ENCODE data around the gene FGF1. TPM values are rescaled to one million over a fixed set of nuclear protein-coding genes. Genes with fewer than 3 reads are reported as not detected.
A peak's percentile ranks its signal among the peaks of the same experiment; 100 is the strongest.

FGF1 gene
- total and polyA plus RNA-seq, 3 donors from 2014 or later, result 1.9 to 4.4 (median 2.2) TPM

- 52% methylated on average over 9 of the region's 9 CpGs for WGBS, 2 donors
- intact Hi-C loops (cut with DNase I; ENCODE audit: low total_unique reads), result no loop called here
- Histone ChIP-seq H3K9me3 (no peaks in the 10 kb centered on the region), H3K4me3 (no peak overlapping the region), H3K27ac (peak overlapping the region in 1 of 2 donors; percentile 41), H3K27me3 (no peaks in the 10 kb centered on the region), H3K36me3 (ENCODE audit: low read depth, missing control alignments) (no peaks in the 10 kb centered on the region), H3K4me1 (peaks cover 17% of the 10 kb centered on the region)
- no peak for TF ChIP-seq CTCF (IDR thresholded peaks at IDR 0.05)
- no peak for TF ChIP-seq POLR2A (IDR thresholded peaks at IDR 0.05)
- DNase-seq, result no peak
These were observed 12.7 kb upstream of the FGF1 start for GRCh38 chr5:142698447-142699183.

- Histone ChIP-seq H3K4me1 (peaks cover 17% of the 10 kb centered on the region), H3K9me3 (no peaks in the 10 kb centered on the region), H3K4me3 (no peak overlapping the region), H3K27ac (peak overlapping the region in 1 of 2 donors; percentile 41), H3K36me3 (ENCODE audit: low read depth, missing control alignments) (no peaks in the 10 kb centered on the region), H3K27me3 (no peaks in the 10 kb centered on the region)
- intact Hi-C loops (cut with DNase I; ENCODE audit: low total_unique reads), result no loop called here
- WGBS, 2 donors, result 43 to 47% methylated on average over 6 to 8 of the region's 8 CpGs
- DNase-seq, result peak; percentile 60
- TF ChIP-seq CTCF (IDR thresholded peaks at IDR 0.05) (no peak), POLR2A (IDR thresholded peaks at IDR 0.05) (no peak)
These were observed 11.7 kb upstream of the FGF1 start for GRCh38 chr5:142697356-142698255.

GRCh38 chr5:142696379-142696778 lies 10.5 kb upstream of the FGF1 start:
- H3K4me3 ChIP-seq, result no peak overlapping the region
- H3K27ac ChIP-seq, result no peak overlapping the region
- intact Hi-C loops (cut with DNase I; ENCODE audit: low total_unique reads), result no loop called here
- WGBS, 2 donors, result 51 to 74% methylated on average over 3 of the region's 3 CpGs
- no peak for DNase-seq
- H3K4me1 ChIP-seq, result peaks cover 17% of the 10 kb centered on the region
- H3K9me3 ChIP-seq, result no peaks in the 10 kb centered on the region
- no peak for TF ChIP-seq CTCF (IDR thresholded peaks at IDR 0.05)
- no peak for TF ChIP-seq POLR2A (IDR thresholded peaks at IDR 0.05)
- H3K27me3 ChIP-seq, result no peaks in the 10 kb centered on the region
- no peaks in the 10 kb centered on the region for H3K36me3 ChIP-seq (ENCODE audit: low read depth, missing control alignments)

- no peak for TF ChIP-seq POLR2A (IDR thresholded peaks at IDR 0.05)
- peak in 1 of 3 experiments; percentile 15 for TF ChIP-seq CTCF (IDR thresholded peaks at IDR 0.05)
- Histone ChIP-seq H3K27me3 (no peaks in the 10 kb centered on the region), H3K36me3 (ENCODE audit: low read depth, missing control alignments) (no peaks in the 10 kb centered on the region), H3K27ac (no peak overlapping the region), H3K4me1 (peaks cover 17% of the 10 kb centered on the region), H3K4me3 (no peak overlapping the region), H3K9me3 (no peaks in the 10 kb centered on the region)
- intact Hi-C loops (cut with DNase I; ENCODE audit: low total_unique reads), result no loop called here
- WGBS, 2 donors, result 89 to 92% methylated on average over 5 to 7 of the region's 7 CpGs
- no peak for DNase-seq
These were observed 8.4 kb upstream of the FGF1 start for GRCh38 chr5:142694092-142694856.
